ENCODE results near the gene KLF9.

Gene KLF9

GRCh38 chr9:70418822-70419555 is 4.5 kb upstream of the KLF9 start (continued):
- TF ChIP-seq ZNF311 (tag by site-specific recombination; IDR thresholded peaks at IDR 0.05; ENCODE audit: borderline replicate concordance) (no peak), ZNF629 (tag by site-specific recombination; IDR thresholded peaks at IDR 0.05) (no peak), ZSCAN4 (tag by site-specific recombination; IDR thresholded peaks at IDR 0.05) (no peak), PRDM6 (tag by site-specific recombination; IDR thresholded peaks at IDR 0.05) (no peak), ZNF596 (tag by site-specific recombination; IDR thresholded peaks at IDR 0.05) (no peak), ZNF174 (tag by site-specific recombination; IDR thresholded peaks at IDR 0.05) (no peak), BCL11B (tag by site-specific recombination; IDR thresholded peaks at IDR 0.05; ENCODE audit: low read depth) (no peak), ZBTB7A (tag by site-specific recombination; IDR thresholded peaks at IDR 0.05; ENCODE audit: low read depth) (no peak)

- Histone ChIP-seq H3K9me3 (ENCODE audit: control insufficient read depth, insufficient read depth, low read depth, low read length) (no peaks in the 10 kb centered on the region), H3K4me3 (ENCODE audit: low read depth, low read length) (no peak overlapping the region), H3K36me3 (ENCODE audit: control insufficient read depth in 2 of 2, insufficient read depth in 1 of 2, low read length in 2 of 2) (no peaks in the 10 kb centered on the region), H3K4me1 (ENCODE audit: control insufficient read depth, insufficient read depth, low read length) (no peaks in the 10 kb centered on the region), H3K27ac (ENCODE audit: extremely low read depth, low read depth, low read length) (no peak overlapping the region)
- CTCF ChIA-PET: interaction anchor here (0.7 to 2.0 kb wide), 4 partner anchors 12 to 193 kb away, joined by 3 to 16 read pairs (median 8); no protein-coding TSS in a partner anchor
- POLR2A ChIA-PET: interaction anchor here (1.8 to 1.9 kb wide), 2 partner anchors 25 to 187 kb away, joined by 6 to 11 read pairs; no protein-coding TSS in a partner anchor
- TF ChIP-seq MEIS1 (CRISPR knock-in tag; IDR thresholded peaks at IDR 0.05; ENCODE audit: borderline replicate concordance) (no peak), ZNF473 (tag by site-specific recombination; IDR thresholded peaks at IDR 0.05) (no peak), ZNF488 (tag by site-specific recombination; IDR thresholded peaks at IDR 0.05) (no peak), WT1 (tag by site-specific recombination; IDR thresholded peaks at IDR 0.05) (no peak), ZNF341 (tag by site-specific recombination; IDR thresholded peaks at IDR 0.05; ENCODE audit: low read depth) (no peak), ZBTB21 (tag by site-specific recombination; IDR thresholded peaks at IDR 0.05) (no peak), ZNF37A (tag by site-specific recombination; IDR thresholded peaks at IDR 0.05) (no peak), ZNF354C (tag by site-specific recombination; IDR thresholded peaks at IDR 0.05; ENCODE audit: borderline replicate concordance, low read depth) (no peak), ZNF76 (tag by site-specific recombination; IDR thresholded peaks at IDR 0.05; ENCODE audit: borderline replicate concordance, low read depth) (no peak), ZNF239 (tag by site-specific recombination; IDR thresholded peaks at IDR 0.05) (no peak), ZNF558 (tag by site-specific recombination; IDR thresholded peaks at IDR 0.05) (no peak), ZNF423 (tag by site-specific recombination; IDR thresholded peaks at IDR 0.05) (no peak), ZNF518A (tag by site-specific recombination; conservative IDR thresholded peaks at IDR 0.05; ENCODE audit: low read depth) (no peak), EGR2 (tag by site-specific recombination; IDR thresholded peaks at IDR 0.05; ENCODE audit: low read depth) (no peak), TCF7L2 (IDR thresholded peaks at IDR 0.05; ENCODE audit: borderline replicate concordance, low read depth, low read length) (no peak), ZFHX2 (tag by site-specific recombination; conservative IDR thresholded peaks at IDR 0.05) (no peak)
- TF ChIP-seq, protein P1, sequence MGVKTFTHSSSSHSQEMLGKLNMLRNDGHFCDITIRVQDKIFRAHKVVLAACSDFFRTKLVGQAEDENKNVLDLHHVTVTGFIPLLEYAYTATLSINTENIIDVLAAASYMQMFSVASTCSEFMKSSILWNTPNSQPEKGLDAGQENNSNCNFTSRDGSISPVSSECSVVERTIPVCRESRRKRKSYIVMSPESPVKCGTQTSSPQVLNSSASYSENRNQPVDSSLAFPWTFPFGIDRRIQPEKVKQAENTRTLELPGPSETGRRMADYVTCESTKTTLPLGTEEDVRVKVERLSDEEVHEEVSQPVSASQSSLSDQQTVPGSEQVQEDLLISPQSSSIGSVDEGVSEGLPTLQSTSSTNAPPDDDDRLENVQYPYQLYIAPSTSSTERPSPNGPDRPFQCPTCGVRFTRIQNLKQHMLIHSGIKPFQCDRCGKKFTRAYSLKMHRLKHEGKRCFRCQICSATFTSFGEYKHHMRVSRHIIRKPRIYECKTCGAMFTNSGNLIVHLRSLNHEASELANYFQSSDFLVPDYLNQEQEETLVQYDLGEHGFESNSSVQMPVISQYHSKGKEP (tag by site-specific recombination; IDR thresholded peaks at IDR 0.05): no peak
These were observed 1.0 kb upstream of the KLF9 start for GRCh38 chr9:70415476-70415875.

All from HEK293 (cell line).